Heart right ventricle (tissue), 16 donors: ENCODE results near the gene GPR137B. TPM values are rescaled to one million over a fixed set of nuclear protein-coding genes. Genes with fewer than 3 reads are reported as not detected.
"Not testable (repeated sequence)": the region's sequence is repeated elsewhere in the genome, so short reads cannot be mapped to it uniquely, and the experiment has no call there.

Experiments
- ATAC-seq, 8 donors: fragments of 200-7000 bp; cut with Tn5 transposase; one replicate each; pipeline ENCODE4 v1.9.1; 2020; ENCODE audit warnings: mild to moderate bottlenecking in 8 of 8, moderate library complexity in 8 of 8, moderate number of reproducible peaks in 1 of 8
- DNase-seq, 2 donors: peaks; one replicate each; pipeline ENCODE4 v3.0.0-alpha.2; 2020
- H3K27ac ChIP-seq, 10 donors: fragments of 200-600 bp; sonication (generic) in 2 of 10; one replicate each; pipeline versions ENCODE4 v1.5.0 to v1.8.0; 2020 to 2022; ENCODE audit warnings: mild to moderate bottlenecking in 3 of 10
- H3K27me3 ChIP-seq, 7 donors: fragments of 200-600 bp; one replicate each; pipeline ENCODE4 v1.8.0; 2021 to 2022; ENCODE audit warnings: mild to moderate bottlenecking in 2 of 7
- H3K36me3 ChIP-seq, 9 donors: fragments of 200-600 bp; sonication (generic) in 1 of 9; one replicate each; pipeline versions ENCODE4 v1.5.0 to v1.8.0; 2020 to 2022; ENCODE audit warnings: mild to moderate bottlenecking in 2 of 9
- H3K4me1 ChIP-seq, 9 donors: fragments of 200-600 bp; sonication (generic) in 1 of 9; one replicate each; pipeline versions ENCODE4 v1.5.0 to v1.8.0; 2020 to 2022; ENCODE audit warnings: mild to moderate bottlenecking in 4 of 9
- H3K4me3 ChIP-seq, 10 donors: fragments of 200-600 bp; sonication (generic) in 2 of 10; one replicate each; pipeline versions ENCODE4 v1.5.0 to v1.8.0; 2020 to 2022; ENCODE audit warnings: mild to moderate bottlenecking in 7 of 10, moderate library complexity in 2 of 10
- H3K9me3 ChIP-seq, 11 donors: fragments of 200-600 bp in 10 of 11; sonication (generic) in 2 of 11; one replicate each; pipeline versions ENCODE4 v1.5.0 to v1.8.0; 2013 to 2022; ENCODE audit warnings: mild to moderate bottlenecking in 2 of 11, control low read depth in 1 of 11, moderate library complexity in 1 of 11
- WGBS, 2 donors: extraction: QIAGEN DNeasy Blood & Tissue Kit; methylation state at CpG; one replicate each; pipeline ENCODE4 v1.1.7; 2013; ENCODE audit warnings: inconsistent platforms in 1 of 2; 5-methylcytosine and 5-hydroxymethylcytosine counted together
- intact Hi-C, 10 donors: fragments of 100-400 bp; cut with DNase I; formaldehyde crosslinking; loops; one replicate each; pipeline versions ENCODE4 v1.11.1 to v1.14.2; 2022
- polyA plus RNA-seq, 2 donors: library from polyadenylated mRNA; stranded (reverse); fragments of 200-250 nt; gene quantifications; one replicate each; pipeline ENCODE4 v1.2.3, GENCODE V29; 2013
- total RNA-seq, 10 donors: library from RNA; stranded (reverse); fragmentation: NEBNext Ultra II Directional in 3 of 10; extraction: Animal tissue kit (Norgen Biotek cat#: 25700) in 3 of 10; gene quantifications; one replicate each; pipeline versions ENCODE4 v1.2.1 to v1.2.4, GENCODE V29; 2021 to 2023
- TF ChIP-seq, protein P1 (sequence below), 9 donors: fragments of 200-600 bp; sonication (generic) in 2 of 9; IDR thresholded peaks; one replicate each; pipeline versions ENCODE4 v1.5.0 to v1.8.0; 2021 to 2022; ENCODE audit warnings: antibody characterized with exemption in 9 of 9, mild to moderate bottlenecking in 5 of 9, moderate library complexity in 1 of 9
- donor health status: Arrhythmogenic right ventricular cardiomyopathy.
- donor health status: ischemic (EF 13 %, LVEDD 7.1; RV severe dilation, severe dysfunction).
- donor health status: healthy with polysubstance abuse.
- donor health status: DM: no; HTN: yes; CAD: no.
- donor health status: DM: no; HTN: no; CAD: no.
- donor health status: ischemic (EF 25% LVEDD 6.9; RV normal size, moderate dysfunction).
- donor health status: ischemic (EF 25% LVEDD 5.7; RV mildly dilated, moderate dysfunction).
- donor health status: healthy.
- donor health status: DM: yes; HTN: yes; CAD: no.
- donor health status: Ischemic cardiomyopathy.
- donor health status: ischemic (EF 35%, LVEDD 5.7; RV mildly dilated, moderate dysfunction).
- donor health status: nonischemic (EF 11% LVEDD 7.7; RV severe dilation, severe dysfunction).
- donor health status: DM: yes; HTN: yes; CAD: no.
- donor health status: PGD.
- donor health status: ischemic (EF 29% LVEDD 5.4; RV normal size, mild dysfunction).
- donor health status: nonischemic (EF 23%, LVEDD 6.1; RV moderate dilation, normal function).

Gene GPR137B
- total and polyA plus RNA-seq, 12 donors, result 10.6 to 51.4 (median 32.7) TPM

GRCh38 chr1:236154671-236155398, 12.5 kb downstream of the GPR137B start:
- TF ChIP-seq, protein P1, sequence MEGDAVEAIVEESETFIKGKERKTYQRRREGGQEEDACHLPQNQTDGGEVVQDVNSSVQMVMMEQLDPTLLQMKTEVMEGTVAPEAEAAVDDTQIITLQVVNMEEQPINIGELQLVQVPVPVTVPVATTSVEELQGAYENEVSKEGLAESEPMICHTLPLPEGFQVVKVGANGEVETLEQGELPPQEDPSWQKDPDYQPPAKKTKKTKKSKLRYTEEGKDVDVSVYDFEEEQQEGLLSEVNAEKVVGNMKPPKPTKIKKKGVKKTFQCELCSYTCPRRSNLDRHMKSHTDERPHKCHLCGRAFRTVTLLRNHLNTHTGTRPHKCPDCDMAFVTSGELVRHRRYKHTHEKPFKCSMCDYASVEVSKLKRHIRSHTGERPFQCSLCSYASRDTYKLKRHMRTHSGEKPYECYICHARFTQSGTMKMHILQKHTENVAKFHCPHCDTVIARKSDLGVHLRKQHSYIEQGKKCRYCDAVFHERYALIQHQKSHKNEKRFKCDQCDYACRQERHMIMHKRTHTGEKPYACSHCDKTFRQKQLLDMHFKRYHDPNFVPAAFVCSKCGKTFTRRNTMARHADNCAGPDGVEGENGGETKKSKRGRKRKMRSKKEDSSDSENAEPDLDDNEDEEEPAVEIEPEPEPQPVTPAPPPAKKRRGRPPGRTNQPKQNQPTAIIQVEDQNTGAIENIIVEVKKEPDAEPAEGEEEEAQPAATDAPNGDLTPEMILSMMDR (IDR thresholded peaks at IDR 0.05), result no peak
- no peaks in the 10 kb centered on the region for H3K9me3 ChIP-seq
- H3K4me1 ChIP-seq, result peaks cover 0 to 56% (median 18%) of the 10 kb centered on the region in 9 donors
- H3K36me3 ChIP-seq, result no peaks in the 10 kb centered on the region
- WGBS, 2 donors, result 90 to 93% methylated on average over 24 of the region's 24 CpGs
- H3K4me3 ChIP-seq, result no peak overlapping the region
- no peak overlapping the region for H3K27ac ChIP-seq
- intact Hi-C loops, result no loop called here
- ATAC-seq (no peak), DNase-seq (no peak)
- no peaks in the 10 kb centered on the region for H3K27me3 ChIP-seq

DNA sequence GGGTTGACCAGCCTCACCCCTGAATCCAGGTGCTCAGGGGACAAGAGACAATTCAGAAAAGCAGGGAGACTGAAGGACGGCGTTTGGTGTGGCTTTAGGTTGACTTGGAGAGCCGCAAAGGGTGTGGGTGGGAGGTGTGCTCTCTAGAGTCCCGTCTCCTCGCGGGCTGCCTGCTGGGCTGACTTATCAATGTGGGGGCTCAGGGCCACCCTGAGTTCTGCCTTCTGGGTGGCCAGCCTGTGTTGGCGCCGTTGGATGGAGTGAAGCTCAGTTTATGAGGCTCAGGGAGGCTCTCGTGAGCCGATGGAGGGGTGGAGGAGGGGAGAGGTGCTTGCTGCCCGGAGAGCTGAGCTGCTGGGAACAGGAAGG, 13.0 kb downstream of the GPR137B start:
- no peaks in the 10 kb centered on the region for H3K9me3 ChIP-seq
- TF ChIP-seq, protein P1 (IDR thresholded peaks at IDR 0.05), result no peak
- 88 to 92% methylated on average over 11 of the region's 11 CpGs for WGBS, 2 donors
- DNase-seq (no peak), ATAC-seq (no peak)
- no peaks in the 10 kb centered on the region for H3K36me3 ChIP-seq
- peaks cover 0 to 53% (median 18%) of the 10 kb centered on the region in 9 donors for H3K4me1 ChIP-seq
- H3K4me3 ChIP-seq, result no peak overlapping the region
- no peaks in the 10 kb centered on the region for H3K27me3 ChIP-seq
- intact Hi-C loops, result no loop called here
- no peak overlapping the region for H3K27ac ChIP-seq

DNA sequence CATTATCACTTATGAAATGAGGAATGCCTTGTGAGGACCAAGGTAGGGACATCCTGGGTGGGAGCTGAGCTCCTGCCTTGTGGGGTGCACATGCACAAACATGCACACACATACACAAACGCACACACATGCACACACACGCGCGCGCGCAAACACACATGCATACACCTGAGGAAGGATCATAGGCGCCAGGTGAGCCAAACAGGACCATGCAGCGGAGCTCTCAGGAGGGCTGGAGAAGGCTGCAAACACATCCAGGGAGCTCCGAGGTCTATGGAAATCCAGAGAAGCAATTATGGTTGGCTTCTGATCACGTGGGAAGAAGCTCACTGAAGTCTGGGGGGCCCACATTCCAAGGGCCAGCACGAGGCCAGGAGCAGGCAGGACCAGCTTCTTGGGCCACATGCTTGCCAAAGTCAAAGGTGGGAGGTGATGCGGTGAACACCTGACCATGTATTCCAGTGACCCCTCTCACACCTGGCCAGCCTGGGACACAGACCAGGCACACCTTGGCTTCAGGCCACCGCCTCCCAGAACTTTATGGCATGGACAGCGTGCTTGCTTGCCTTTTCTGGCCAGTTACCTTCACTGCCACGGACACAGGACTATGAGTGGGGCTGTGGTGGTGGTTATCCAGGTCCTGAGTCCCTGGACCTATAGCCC, 13.6 kb downstream of the GPR137B start:
- WGBS, 2 donors, result 92 to 94% methylated on average over 15 of the region's 15 CpGs
- DNase-seq (no peak), ATAC-seq (no peak)
- Histone ChIP-seq H3K4me3 (no peak overlapping the region), H3K36me3 (no peaks in the 10 kb centered on the region), H3K27me3 (no peaks in the 10 kb centered on the region), H3K4me1 (peaks cover 0 to 47% (median 14%) of the 10 kb centered on the region in 9 donors), H3K27ac (peak overlapping the region in 1 of 10 donors; percentile 51), H3K9me3 (peaks cover 0 to 5% (median 0%) of the 10 kb centered on the region in 11 donors)
- intact Hi-C loops, result no loop called here
- TF ChIP-seq, protein P1 (IDR thresholded peaks at IDR 0.05), result no peak

DNA sequence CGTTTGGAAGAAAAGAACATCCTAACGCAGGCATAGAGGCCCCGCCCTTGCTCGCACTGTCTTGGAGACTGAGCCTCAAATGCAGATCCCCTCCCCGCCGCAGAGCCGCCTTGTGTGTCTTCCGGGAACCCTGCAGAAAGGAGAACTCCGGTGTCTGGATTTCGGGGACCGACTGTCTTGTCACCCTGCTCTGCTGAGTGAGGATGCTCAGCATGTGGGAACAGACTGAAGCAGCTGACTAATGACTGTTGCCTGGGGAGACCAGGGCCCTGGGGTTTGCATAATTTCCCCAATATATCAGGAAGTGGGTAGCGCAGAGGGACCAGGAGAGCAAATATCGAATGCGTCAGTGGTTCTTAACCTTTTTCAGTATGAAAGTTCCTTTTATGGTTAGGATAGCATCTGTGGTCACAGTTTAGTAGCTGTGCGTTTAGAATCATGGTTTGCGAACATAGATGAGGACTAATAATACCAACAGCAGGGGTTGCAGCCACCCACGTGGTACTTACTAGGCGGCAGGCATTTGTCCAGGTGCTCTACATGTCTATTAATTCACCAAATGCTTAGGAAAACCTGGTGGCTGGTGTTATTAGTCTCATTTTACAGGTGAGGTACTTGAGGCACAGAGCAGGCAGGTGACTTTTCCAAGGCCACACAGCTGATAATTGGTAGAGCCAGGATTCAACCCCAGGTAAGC, 14.3 kb downstream of the GPR137B start:
- Histone ChIP-seq H3K27ac (peak overlapping the region in 1 of 10 donors; percentile 51), H3K4me1 (peaks cover 0 to 40% (median 7%) of the 10 kb centered on the region in 9 donors), H3K27me3 (no peaks in the 10 kb centered on the region), H3K36me3 (no peaks in the 10 kb centered on the region), H3K4me3 (no peak overlapping the region), H3K9me3 (peaks cover 0 to 12% (median 4%) of the 10 kb centered on the region in 11 donors)
- TF ChIP-seq, protein P1 (IDR thresholded peaks at IDR 0.05), result no peak
- peak in 3 of 8 donors; percentile 8 to 32 (median 15) for ATAC-seq
- intact Hi-C loops, result no loop called here
- WGBS, 2 donors, result 88 to 89% methylated on average over 18 of the region's 18 CpGs
- no peak for DNase-seq

DNA sequence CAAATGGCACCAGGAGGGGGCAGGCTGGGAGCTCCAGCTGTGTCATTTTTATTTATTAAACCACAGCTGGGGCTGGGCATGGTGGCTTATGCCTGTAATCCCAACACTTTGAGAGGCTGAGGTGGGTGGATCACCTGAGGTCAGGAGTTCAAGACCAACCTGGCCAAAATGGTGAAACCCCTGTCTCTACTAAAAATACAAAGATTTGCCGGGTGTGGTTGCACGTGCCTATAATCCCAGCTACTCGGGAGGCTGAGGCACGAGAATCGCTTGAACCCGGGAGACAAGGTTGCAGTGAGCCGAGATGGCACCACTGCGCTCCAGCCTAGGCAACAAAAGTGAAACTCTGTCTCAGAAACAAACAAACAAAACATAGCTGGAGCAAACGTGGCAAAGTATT, 15.7 kb downstream of the GPR137B start:
- ATAC-seq, intact Hi-C loops, H3K36me3 ChIP-seq, DNase-seq, H3K27ac ChIP-seq, H3K4me3 ChIP-seq, H3K27me3 ChIP-seq: not testable (repeated sequence)
- 94 to 95% methylated on average over 9 of the region's 9 CpGs for WGBS, 2 donors
- peaks cover 0 to 22% (median 8%) of the 10 kb centered on the region in 11 donors for H3K9me3 ChIP-seq
- peaks cover 0 to 37% (median 4%) of the 10 kb centered on the region in 9 donors for H3K4me1 ChIP-seq
